GM18502 (cell line): ENCODE measurements around the gene CHRDL1.
"Not testable (repeated sequence)": the region's sequence is repeated elsewhere in the genome, so short reads cannot be mapped to it uniquely, and the experiment has no call there.

ENCODE experiments used
- ATAC-seq: cut with Tn5 transposase; IDR thresholded peaks from one replicate; pipeline ENCODE4 v1.9.1; 2021; ENCODE audit warnings: mild to moderate bottlenecking; ENCODE audit not compliant: unreplicated experiment, poor library complexity

Gene CHRDL1, protein sequence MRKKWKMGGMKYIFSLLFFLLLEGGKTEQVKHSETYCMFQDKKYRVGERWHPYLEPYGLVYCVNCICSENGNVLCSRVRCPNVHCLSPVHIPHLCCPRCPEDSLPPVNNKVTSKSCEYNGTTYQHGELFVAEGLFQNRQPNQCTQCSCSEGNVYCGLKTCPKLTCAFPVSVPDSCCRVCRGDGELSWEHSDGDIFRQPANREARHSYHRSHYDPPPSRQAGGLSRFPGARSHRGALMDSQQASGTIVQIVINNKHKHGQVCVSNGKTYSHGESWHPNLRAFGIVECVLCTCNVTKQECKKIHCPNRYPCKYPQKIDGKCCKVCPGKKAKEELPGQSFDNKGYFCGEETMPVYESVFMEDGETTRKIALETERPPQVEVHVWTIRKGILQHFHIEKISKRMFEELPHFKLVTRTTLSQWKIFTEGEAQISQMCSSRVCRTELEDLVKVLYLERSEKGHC

DNA sequence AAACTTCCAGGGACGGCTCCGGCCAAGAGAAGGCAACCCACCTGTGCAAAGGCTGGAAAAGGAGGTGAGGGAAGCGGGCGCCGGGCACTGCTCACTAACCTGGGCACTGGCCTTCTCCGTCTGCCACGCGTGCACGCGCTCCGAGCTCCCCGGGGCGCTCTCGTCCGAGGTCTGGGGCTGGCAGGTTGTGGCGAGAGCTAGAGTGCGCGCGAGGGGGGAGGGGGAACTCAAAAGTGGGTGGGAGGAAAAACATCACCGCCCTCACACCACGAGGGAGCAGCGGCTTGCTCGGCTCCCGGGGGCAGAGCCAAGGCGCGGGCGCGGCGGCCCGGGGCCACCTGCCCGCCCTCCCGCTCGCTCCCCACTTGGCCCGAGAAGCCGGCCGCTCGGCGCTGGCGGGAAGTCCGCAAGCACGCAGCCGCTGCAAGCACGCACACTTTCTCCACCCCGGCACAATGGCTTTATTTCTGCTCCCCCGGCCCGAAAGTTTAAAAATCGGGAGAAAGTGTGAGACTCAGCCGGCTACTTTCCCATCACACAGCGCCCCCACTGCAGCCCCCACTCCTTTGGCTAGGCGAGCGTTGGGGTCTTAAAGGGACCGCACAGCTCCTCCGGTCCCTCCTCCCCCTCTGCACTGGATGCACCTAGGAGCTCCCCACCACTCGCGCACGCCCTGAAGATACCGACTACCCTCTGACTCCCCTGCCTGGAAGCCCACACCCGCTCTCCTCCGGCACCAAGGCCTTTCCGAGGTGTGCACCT is at the start of gene CHRDL1:
Gene CHRDL1, minus strand, starts transcription at position 173 of the 762 bp plus-strand sequence. CDS start 3,636 bp downstream, outside the sequence.
- ATAC-seq = no peak

DNA sequence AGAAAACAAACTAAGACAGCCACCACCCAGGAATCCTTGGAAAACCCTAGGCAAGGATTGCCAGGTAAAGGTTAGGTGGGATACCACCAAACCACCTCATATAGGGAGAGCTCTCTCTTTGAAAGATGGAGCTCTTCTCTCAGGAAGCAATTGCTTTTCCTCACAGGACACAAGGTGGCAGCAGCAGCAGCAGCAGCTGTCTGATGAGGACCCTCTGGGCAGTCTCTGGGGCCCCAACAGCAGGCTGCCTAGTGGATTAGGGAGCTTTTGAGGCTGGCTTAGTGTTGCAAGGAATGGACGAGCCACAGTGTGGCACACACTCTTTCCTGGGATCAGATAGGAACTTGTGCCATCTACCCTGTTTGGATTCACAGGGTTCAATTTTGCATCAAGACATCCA is 41.4 kb upstream of the CHRDL1 start:
- no peak for ATAC-seq

GRCh38 chrX:110836451-110836850 is 40.8 kb upstream of the CHRDL1 start:
- no peak for ATAC-seq

- ATAC-seq = no peak
These were observed 40.4 kb upstream of the CHRDL1 start for GRCh38 chrX:110836001-110836400.

DNA sequence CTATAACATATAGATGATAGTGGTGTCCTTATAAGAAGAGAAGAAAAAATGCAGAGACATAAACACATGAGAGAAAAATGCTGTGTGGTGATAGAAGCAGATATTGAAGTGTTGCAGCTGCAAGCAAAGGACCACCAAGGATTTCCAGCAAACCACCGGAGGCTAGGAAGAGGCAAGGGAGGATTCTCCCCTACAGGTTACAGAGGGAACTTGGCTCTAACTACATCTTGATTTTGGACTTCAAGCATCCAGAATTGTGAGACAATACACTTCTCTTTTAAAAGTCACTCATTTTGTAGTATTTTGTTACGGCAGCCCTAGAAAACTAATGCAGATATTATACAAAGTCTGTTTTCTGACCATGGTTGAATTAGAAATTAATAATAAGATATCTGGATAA is 30.4 kb upstream of the CHRDL1 start:
- ATAC-seq = no peak

GRCh38 chrX:110816543-110816942 is 20.9 kb upstream of the CHRDL1 start:
- ATAC-seq = not testable (repeated sequence)

DNA sequence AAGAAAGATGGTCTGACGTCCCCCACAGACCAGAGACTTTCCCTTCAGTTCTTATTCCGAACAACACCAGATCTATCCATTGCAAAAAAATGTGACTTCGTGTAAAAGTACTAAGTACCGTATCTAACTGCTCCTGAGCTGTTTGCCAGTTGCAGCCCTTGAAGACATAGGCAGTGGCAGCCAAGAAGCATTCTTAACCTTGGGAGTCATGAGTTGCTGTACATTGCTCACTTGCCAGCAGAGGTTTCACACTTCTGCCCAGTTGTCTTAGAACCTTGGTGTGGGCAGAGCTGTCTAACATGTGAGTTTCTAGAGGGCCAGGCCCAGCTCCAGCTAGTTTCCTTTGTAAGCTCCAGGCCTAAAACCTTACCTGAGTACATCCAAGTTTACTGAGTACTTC is 10.5 kb upstream of the CHRDL1 start:
- ATAC-seq = no peak

DNA sequence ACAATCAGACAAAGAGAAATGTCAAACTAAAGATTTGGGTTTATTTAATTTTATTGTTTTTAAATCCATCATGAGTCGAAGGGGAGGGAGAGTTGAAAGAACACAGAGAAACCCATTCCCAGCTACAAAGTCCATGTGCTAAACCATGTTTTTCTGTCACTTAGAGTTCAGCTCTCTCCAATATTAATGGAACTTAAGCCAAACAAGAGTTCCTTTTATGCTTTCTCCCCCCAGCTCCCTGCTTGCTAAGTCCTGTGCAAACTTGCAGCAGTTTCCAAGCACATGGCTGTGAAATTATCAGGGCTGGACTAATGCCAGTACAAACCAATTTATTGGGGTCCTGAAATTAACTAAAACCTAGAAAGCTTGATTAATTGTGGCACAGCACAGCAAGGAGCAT is 9.7 kb upstream of the CHRDL1 start:
- ATAC-seq = no peak

- ATAC-seq = no peak
These were observed 8.8 kb upstream of the CHRDL1 start for GRCh38 chrX:110804446-110804845.

DNA sequence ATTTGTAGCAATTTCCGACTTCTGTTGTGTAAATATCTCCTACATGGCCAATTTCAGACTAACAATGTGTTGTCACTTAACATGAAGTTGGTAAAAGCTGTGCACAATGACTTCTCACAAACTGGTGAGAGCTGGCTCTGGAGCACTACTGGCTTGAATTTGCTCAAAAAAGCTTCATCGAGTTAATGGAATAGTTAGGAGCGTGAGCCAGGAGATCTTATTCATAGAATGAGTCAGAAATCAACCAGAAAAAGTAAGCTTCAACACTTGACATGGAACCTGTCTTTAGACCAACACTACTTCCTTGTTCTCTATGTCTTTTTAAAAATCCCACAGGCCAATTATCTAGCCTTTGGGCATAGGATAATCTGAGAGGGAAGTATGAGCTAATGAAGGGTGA is 7.9 kb upstream of the CHRDL1 start:
- no peak for ATAC-seq

GRCh38 chrX:110796407-110796697 is 735 bp upstream of the CHRDL1 start:
- no peak for ATAC-seq

DNA sequence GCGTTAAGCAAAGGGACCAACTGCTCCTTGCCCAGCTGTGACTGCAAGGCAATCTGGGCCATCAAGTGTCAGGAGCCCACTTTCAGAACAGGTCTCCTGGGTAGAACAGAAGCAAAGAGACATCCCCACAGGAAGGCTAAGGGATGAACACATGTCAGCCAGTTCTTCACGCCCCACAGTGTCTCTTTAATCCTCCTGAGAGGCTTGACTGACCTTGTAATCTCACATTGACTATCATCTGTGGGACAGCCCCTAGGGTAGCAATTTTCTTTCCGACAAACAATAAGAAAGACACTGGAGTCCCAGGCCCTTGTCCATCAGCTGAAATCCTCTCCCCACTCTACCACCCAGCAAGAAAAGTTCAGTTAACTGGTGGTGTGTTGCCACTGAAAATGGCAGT is 1.0 kb downstream of the CHRDL1 start:
- ATAC-seq = no peak

DNA sequence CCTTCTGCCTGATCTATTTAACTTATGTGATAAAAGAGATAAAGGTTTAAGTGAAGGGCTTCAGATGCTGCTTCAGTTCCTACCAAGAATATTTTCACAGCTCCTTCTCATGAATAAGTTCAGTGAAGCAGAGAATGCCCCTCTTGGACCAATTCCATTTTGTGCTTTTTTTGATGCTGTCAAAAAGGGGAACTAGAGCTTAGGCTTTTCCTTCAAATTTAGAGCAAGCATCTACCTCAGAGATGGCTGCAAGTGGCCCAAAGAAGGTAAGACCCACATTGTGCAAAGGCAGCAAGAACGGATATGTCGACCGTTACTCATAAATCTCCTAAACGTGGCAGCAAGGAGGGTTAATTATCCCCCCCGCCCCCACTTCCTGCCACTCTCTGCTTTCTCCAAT is 4.5 kb downstream of the CHRDL1 start:
- no peak for ATAC-seq

GRCh38 chrX:110786486-110786885 is 9.1 kb downstream of the CHRDL1 start:
- ATAC-seq = no peak

DNA sequence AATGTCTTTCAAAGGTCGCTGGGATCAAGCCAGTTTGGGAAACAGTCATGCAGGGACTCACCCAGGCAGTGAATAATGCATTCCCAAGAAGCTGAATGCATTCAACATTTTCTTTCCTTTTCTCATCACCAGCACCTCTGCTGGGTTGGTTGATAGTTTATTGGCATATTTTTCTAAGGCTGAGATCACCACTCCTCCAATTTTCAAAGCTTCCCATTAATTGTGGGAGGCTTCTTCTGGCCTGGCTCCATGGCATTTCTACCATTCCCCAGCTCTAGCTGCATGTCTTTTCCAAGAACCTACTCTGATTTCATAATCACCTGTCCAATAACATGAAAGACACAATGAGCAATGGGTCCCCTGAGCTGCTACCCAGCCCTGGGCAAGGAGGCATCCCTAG is 35.8 kb downstream of the CHRDL1 start:
- no peak for ATAC-seq

DNA sequence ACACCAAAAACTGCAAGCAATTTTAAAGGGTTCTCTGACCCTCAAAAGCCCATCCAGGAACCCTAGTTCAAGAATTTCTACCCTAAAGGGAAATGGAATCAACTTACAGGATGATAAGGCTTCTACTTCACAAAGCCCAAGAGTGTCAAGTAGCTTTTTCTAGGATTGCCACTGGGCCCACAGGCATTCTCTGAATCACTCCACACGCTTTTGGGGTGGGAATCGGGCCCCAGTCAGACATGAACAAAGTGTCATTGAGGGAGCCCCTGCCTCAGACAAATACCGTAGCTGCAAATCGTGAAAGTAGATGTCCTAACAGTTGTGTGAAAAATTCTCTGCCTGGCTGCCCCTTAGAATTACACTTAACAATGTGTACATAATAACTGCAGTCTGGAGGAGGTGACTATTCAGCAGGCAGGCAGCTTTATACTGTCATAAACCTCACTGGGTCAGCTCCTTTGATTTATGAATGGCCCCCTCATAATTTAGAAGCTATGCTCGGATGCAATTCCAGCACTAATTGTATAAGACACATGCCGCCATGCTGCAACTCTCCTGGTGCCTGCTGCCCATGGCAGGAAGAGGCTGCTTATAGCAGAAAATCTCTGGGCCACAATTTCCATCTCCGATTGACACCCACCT is 36.7 kb downstream of the CHRDL1 start:
- no peak for ATAC-seq

GRCh38 chrX:110755611-110756010 is 40.0 kb downstream of the CHRDL1 start:
- no peak for ATAC-seq

- ATAC-seq = no peak
These were observed 40.6 kb downstream of the CHRDL1 start for GRCh38 chrX:110755061-110755460.

- no peak for ATAC-seq
These were observed 45.0 kb downstream of the CHRDL1 start for GRCh38 chrX:110750526-110751189.

GRCh38 chrX:110748256-110748806 is 47.3 kb downstream of the CHRDL1 start:
- ATAC-seq = no peak
